Fibroblast of lung (primary cell): ENCODE results near the gene C13orf42.

Experiments used
- CTCF ChIP-seq, 2 donors: IDR thresholded peaks in 1 of 2; conservative IDR thresholded peaks in 1 of 2; 1 replicate in 1 of 2; 2 replicates in 1 of 2; pipeline ENCODE4 v1.5.1; 2011 to 2012; ENCODE audit warnings: low read length in 2 of 2, control low read depth in 1 of 2, inconsistent platforms in 1 of 2, low read depth in 1 of 2, mild to moderate bottlenecking in 1 of 2
- EZH2 ChIP-seq: IDR thresholded peaks from 2 replicates; pipeline ENCODE4 v1.5.1; 2012; ENCODE audit warnings: low read length, control low read depth, mild to moderate bottlenecking; ENCODE audit errors: missing control alignments

GRCh38 chr13:51134763-51135365, 23.8 kb upstream of the C13orf42 start:
- no peak for TF ChIP-seq CTCF (conservative IDR thresholded peaks at IDR 0.05 in 1 of 2, IDR thresholded peaks at IDR 0.05 in 1 of 2; ENCODE audit: low read depth in 1 of 2, low read length in 2 of 2)
- TF ChIP-seq EZH2, result no peak
